Measurements from ENCODE around the gene DSTYK. TPM values are rescaled to one million over a fixed set of nuclear protein-coding genes. Genes with fewer than 3 reads are reported as not detected.
A peak's percentile ranks its signal among the peaks of the same experiment; 100 is the strongest.

The DSTYK gene
- total and polyA plus RNA-seq, 8 donors, result 2.9 to 9.0 (median 4.4) TPM

- Histone ChIP-seq H3K9me3 (no peaks in the 10 kb centered on the region), H3K4me1 (peaks cover 0 to 18% (median 10%) of the 10 kb centered on the region in 3 donors), H3K27ac (peak overlapping the region; percentile 93 to 97 (median 94)), H3K27me3 (no peaks in the 10 kb centered on the region), H3K36me3 (no peaks in the 10 kb centered on the region), H3K4me3 (peak overlapping the region; percentile 13 to 88 (median 76))
- DNase-seq (no peak), ATAC-seq (peak; percentile 8 to 20 (median 16)), FAIRE-seq (no peak)
- intact Hi-C loops (cut with DNase I), result loop anchor here in 1 of 3 donors (10.0 kb wide), 1 partner anchor 92 kb away; the partner anchor contains the start of gene DSTYK
- 12 to 17% methylated on average over 9 of the region's 9 CpGs for WGBS, 2 donors
- no peak for TF ChIP-seq CTCF (IDR thresholded peaks at IDR 0.05)
Measured at GRCh38 chr1:205122489-205122882, 89.0 kb downstream of the DSTYK start.

GRCh38 chr1:205121660-205122488 is 89.6 kb downstream of the DSTYK start, which contains the start of gene RBBP5:
RBBP5 (minus strand) TSS chr1:205121978; CDS start chr1:205121873, 105 bp downstream.
- Histone ChIP-seq H3K4me3 (peak within 1 kb of the TSS; percentile 72 to 88 (median 77)), H3K27ac (peak within 1 kb of the TSS; percentile 93 to 97 (median 94)), H3K27me3 (no peaks in the 10 kb centered on the region), H3K9me3 (no peaks in the 10 kb centered on the region), H3K36me3 (no peaks in the 10 kb centered on the region), H3K4me1 (peaks cover 0 to 18% (median 10%) of the 10 kb centered on the region in 3 donors)
- WGBS, 2 donors, result 0% methylated on average over 46 of the region's 46 CpGs
- FAIRE-seq (peak; percentile 59), ATAC-seq (peak; percentile 99), DNase-seq (peak; percentile 86 to 96 (median 94))
- intact Hi-C loops (cut with DNase I), result loop anchor here in 1 of 3 donors (10.0 kb wide), 1 partner anchor 93 kb away; the partner anchor contains the start of gene DSTYK
- TF ChIP-seq CTCF (IDR thresholded peaks at IDR 0.05), result peak; percentile 17 to 48 (median 33)

- no peaks in the 10 kb centered on the region for H3K27me3 ChIP-seq
- intact Hi-C loops (cut with DNase I), result loop anchor here in 1 of 3 donors (10.0 kb wide), 1 partner anchor 126 kb away; no protein-coding TSS in a partner anchor
- H3K4me1 ChIP-seq, result peaks cover 0 to 18% (median 10%) of the 10 kb centered on the region in 3 donors
- H3K27ac ChIP-seq, result no peak overlapping the region
- 59 to 61% methylated on average over 2 of the region's 2 CpGs for WGBS, 2 donors
- no peak for FAIRE-seq
- TF ChIP-seq CTCF (IDR thresholded peaks at IDR 0.05), result no peak
- H3K36me3 ChIP-seq, result peaks cover 0 to 11% (median 0%) of the 10 kb centered on the region in 3 donors
- no peak overlapping the region for H3K4me3 ChIP-seq
- no peak for DNase-seq
- ATAC-seq, result no peak
- no peaks in the 10 kb centered on the region for H3K9me3 ChIP-seq
Measured at GRCh38 chr1:205118752-205119151, 92.8 kb downstream of the DSTYK start.

- Histone ChIP-seq H3K4me1 (no peaks in the 10 kb centered on the region), H3K27me3 (no peaks in the 10 kb centered on the region), H3K4me3 (no peak overlapping the region), H3K27ac (no peak overlapping the region), H3K9me3 (no peaks in the 10 kb centered on the region), H3K36me3 (peaks cover 0 to 11% (median 0%) of the 10 kb centered on the region in 3 donors)
- no peak for ATAC-seq
- FAIRE-seq, result no peak
- intact Hi-C loops (cut with DNase I), result loop anchor here in 1 of 3 donors (10.0 kb wide), 1 partner anchor 133 kb away; no protein-coding TSS in a partner anchor
- TF ChIP-seq CTCF (IDR thresholded peaks at IDR 0.05), result no peak
- DNase-seq, result no peak
Measured at GRCh38 chr1:205111354-205111753, 100.1 kb downstream of the DSTYK start.
